ENCODE results near the gene SMOC1.

Gene SMOC1

DNA sequence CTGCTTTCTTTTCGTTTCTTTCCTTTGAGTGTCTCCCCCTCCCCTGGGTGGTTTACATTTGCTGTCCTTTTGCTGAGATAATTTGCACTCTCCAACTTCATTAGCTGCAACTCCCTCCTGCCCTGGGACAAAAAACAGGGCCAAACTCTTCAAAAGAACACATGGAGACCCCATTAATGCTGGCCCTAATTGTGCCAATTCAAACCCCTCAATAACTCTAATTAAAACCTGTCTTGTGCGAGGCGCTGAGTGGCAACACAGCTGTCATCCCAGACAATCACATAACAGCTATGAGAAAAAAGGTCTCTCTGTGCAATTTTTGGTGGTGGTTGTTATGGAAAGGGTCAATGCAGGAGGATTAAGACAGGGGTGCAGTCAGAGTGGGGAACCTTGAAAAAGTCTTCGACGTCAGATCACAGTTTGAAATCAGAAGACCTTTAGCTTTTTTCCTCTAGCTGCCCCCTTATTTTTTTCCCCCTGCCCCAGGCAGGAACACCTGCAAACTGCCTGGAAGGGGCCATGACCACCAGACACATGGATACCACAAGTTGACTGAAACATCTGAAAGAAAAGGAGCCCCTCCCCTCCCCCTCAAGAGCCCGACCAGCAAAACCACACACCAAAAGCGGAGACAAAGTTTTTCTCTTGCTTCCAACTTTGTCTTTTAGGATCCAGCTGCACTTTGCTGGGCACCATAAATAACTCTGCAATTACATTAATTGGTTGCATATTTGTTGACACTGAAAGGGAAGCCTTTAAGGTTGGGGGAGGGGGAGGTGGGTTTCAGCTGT, 26.5 kb upstream of the SMOC1 start:
- DNase-seq (ENCODE audit: low read depth in 1 of 2, low spot score in 1 of 2): no peak
- TF ChIP-seq JUND (IDR thresholded peaks at IDR 0.05; ENCODE audit: low read depth): no peak
- in situ Hi-C loops (cut with HindIII; ENCODE audit: low pct_unique_long_range_greater_than_20kb, low sequenced_read_pairs): no loop called here

DNA sequence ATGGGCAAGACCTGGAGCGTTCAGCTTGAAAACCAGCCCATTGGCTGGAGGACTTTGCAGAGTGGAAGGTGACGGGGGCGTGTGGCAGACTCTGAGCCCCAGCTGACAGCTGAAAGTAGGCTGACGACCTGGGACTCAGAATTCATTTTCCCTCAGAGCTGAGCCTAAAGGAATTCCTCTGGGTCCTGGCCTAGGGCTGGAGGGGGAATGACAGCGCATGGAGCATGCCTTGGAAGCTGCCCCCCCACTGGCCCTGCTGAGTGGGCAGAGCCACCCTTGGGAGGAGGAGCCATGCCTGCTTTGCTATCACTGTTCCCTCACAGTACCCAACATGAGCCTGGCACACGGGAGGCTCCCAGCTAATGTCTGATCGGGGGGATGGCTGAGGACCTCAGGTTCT, 25.4 kb upstream of the SMOC1 start:
- in situ Hi-C loops (cut with HindIII; ENCODE audit: low pct_unique_long_range_greater_than_20kb, low sequenced_read_pairs): no loop called here
- no peak for TF ChIP-seq JUND (IDR thresholded peaks at IDR 0.05; ENCODE audit: low read depth)
- no peak for DNase-seq (ENCODE audit: low read depth in 1 of 2, low spot score in 1 of 2)

DNA sequence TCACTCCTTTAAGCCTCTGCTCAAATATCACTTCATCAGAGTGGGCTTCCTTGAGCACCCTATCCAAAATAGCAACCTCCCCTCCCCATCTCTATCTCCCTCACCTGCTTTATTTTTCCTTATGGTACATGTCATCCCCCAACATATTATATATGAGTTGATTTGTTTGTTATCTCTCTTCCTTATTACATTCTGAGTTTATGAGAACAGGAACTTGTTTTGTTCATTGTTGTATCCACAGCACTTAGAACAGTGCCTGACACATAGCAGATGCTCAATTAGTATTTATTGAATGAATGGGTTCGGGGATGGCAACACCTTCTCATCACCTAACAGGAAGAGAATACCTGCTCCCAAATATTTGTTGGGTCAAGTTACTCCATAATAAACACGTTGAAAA, 24.6 kb upstream of the SMOC1 start:
- no peak for TF ChIP-seq JUND (IDR thresholded peaks at IDR 0.05; ENCODE audit: low read depth)
- no peak for DNase-seq (ENCODE audit: low read depth in 1 of 2, low spot score in 1 of 2)
- in situ Hi-C loops (cut with HindIII; ENCODE audit: low pct_unique_long_range_greater_than_20kb, low sequenced_read_pairs): no loop called here

DNA sequence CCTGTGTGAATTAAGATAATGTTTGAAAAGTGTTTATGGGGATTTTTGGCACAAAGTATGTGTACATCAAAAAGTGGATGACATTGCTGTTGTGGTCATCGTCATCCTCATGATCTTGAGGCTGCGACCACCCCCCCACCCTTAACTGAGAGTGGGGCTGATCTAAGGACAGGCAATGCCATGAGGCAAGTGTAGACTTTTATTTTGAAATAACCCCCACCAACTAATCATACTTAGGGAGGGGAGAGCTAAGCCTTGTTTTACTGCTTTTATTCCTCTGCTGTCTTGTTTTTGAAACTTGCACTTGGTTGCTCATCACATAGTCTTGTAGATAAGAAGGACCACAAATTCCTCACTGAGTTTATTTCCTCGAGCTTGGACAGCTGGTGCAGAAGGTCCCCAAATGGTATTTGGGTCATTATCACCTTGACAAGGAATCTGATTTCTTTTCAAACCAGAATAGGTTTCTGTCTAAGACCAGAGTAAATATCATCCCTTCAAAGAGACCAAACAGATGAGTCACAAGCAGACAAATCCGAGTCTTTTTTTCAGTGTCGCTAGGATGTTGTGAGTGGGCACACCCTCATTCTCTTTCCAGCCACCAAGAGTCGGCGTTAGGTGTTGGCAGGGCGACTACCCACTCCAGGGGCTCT, 23.9 kb upstream of the SMOC1 start:
- in situ Hi-C loops (cut with HindIII; ENCODE audit: low pct_unique_long_range_greater_than_20kb, low sequenced_read_pairs): no loop called here
- TF ChIP-seq JUND (IDR thresholded peaks at IDR 0.05; ENCODE audit: low read depth): no peak
- DNase-seq (ENCODE audit: low read depth in 1 of 2, low spot score in 1 of 2): no peak

DNA sequence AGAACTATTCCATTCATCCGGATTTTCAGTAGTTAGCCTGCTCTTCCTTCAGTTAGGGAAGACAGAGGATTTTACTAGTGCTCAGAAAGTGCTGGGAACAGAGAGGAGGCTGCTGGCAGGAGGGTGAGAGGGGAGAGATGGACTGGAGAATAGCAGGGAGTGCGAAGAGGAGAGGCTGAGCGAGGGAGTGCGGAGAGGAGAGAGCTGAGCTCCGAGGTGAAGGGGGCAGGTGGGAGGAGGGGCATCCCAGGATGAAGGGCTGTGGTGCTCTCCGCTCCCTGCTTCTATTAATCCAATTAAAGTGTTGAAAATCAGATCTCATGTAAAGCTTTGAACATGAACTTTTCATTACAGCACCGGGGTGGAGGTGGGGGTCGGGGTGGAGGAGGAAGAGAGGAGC, 20.4 kb upstream of the SMOC1 start:
- in situ Hi-C loops (cut with HindIII; ENCODE audit: low pct_unique_long_range_greater_than_20kb, low sequenced_read_pairs): no loop called here
- no peak for DNase-seq (ENCODE audit: low read depth in 1 of 2, low spot score in 1 of 2)
- TF ChIP-seq JUND (IDR thresholded peaks at IDR 0.05; ENCODE audit: low read depth): no peak

DNA sequence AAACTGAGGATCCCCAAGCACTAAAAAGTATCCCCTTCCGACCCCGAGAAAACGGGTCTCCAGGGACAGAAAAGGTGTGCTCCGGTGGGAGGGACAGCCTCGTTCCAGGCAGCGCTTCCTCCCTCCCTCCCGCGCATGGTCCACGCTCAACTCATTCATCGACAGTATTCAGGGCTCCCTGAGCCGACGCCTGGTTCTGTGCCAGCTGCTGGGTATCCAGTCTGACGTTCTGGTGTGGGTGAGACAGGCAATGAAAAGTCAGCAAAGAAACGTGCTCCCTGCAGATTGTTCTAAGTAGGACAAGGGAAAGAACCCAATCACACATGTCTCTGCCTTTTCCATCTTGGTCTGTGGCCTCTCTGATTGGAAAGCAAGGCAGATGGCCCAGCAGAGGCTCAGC, 19.6 kb upstream of the SMOC1 start:
- no peak for DNase-seq (ENCODE audit: low read depth in 1 of 2, low spot score in 1 of 2)
- in situ Hi-C loops (cut with HindIII; ENCODE audit: low pct_unique_long_range_greater_than_20kb, low sequenced_read_pairs): no loop called here
- no peak for TF ChIP-seq JUND (IDR thresholded peaks at IDR 0.05; ENCODE audit: low read depth)

DNA sequence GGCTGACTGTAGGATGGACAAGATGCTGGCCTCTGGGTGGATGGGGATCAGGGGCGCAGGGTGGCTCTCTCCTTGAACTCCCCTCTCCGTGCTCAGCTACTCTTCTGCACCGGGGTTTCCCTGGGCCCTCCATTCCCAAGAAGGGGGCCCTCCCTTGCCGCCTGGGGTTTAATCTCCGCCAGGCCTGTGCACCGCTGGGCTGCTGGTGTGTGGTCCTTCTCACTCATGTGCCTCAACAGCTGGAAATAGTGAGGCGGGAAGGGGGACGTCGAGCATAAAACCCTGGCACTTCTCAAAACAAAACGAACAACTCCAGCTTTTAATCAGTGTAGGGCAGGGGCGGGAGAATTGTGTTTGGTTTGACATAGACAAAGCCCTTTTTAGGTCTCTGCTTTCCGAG, 19.0 kb upstream of the SMOC1 start:
- DNase-seq (ENCODE audit: low read depth in 1 of 2, low spot score in 1 of 2): no peak
- TF ChIP-seq JUND (IDR thresholded peaks at IDR 0.05; ENCODE audit: low read depth): no peak
- in situ Hi-C loops (cut with HindIII; ENCODE audit: low pct_unique_long_range_greater_than_20kb, low sequenced_read_pairs): no loop called here

DNA sequence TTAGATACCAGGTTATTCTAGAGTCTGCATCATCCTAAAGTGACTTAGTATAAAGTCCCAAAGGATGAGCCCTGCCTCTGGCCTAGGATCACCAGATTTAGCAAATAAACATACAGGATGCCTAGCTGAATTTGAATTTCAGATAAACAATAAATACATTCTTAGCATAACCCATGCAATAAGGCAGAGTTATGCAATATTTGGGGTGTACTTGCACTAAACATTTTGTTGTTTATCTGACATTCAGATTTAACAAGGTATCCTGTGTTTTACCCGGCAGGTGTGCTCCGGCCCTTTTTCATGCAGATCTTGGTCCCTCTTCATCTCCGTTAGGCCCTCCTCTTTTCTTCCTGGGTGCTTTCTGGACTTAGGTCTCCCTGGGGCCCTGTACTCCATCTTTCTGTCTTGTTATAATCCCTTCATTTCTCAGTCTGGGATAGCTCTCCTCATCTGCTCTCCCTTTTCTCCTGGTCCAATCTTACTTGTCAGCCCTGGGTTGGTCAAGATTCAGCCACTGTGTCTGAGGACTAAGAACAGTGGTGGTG, 18.1 kb upstream of the SMOC1 start:
- no peak for DNase-seq (ENCODE audit: low read depth in 1 of 2, low spot score in 1 of 2)
- in situ Hi-C loops (cut with HindIII; ENCODE audit: low pct_unique_long_range_greater_than_20kb, low sequenced_read_pairs): no loop called here
- no peak for TF ChIP-seq JUND (IDR thresholded peaks at IDR 0.05; ENCODE audit: low read depth)

DNA sequence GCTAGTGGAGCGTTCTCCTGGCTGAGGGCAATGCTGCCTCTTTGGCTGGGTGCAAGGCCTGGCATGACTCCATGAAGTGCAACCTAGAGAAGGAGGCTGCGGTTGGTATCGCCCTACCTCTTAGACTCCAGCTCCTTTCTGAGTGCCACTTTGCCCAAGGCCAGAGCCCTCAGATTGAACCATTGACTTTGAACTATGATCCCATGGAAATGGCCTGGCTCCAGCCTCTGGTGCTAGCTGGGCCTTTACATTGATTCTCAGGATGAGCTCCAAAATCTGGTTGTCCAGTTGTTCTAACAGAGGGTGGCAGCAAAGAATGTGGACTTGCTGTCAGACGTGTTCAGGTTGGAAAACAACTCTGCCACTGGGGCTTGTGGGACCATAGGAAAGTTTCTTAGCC, 16.1 kb upstream of the SMOC1 start:
- in situ Hi-C loops (cut with HindIII; ENCODE audit: low pct_unique_long_range_greater_than_20kb, low sequenced_read_pairs): no loop called here
- peak in 1 of 2 experiments; percentile 55 for DNase-seq (ENCODE audit: low read depth in 1 of 2, low spot score in 1 of 2)
- TF ChIP-seq JUND (IDR thresholded peaks at IDR 0.05; ENCODE audit: low read depth): no peak

DNA sequence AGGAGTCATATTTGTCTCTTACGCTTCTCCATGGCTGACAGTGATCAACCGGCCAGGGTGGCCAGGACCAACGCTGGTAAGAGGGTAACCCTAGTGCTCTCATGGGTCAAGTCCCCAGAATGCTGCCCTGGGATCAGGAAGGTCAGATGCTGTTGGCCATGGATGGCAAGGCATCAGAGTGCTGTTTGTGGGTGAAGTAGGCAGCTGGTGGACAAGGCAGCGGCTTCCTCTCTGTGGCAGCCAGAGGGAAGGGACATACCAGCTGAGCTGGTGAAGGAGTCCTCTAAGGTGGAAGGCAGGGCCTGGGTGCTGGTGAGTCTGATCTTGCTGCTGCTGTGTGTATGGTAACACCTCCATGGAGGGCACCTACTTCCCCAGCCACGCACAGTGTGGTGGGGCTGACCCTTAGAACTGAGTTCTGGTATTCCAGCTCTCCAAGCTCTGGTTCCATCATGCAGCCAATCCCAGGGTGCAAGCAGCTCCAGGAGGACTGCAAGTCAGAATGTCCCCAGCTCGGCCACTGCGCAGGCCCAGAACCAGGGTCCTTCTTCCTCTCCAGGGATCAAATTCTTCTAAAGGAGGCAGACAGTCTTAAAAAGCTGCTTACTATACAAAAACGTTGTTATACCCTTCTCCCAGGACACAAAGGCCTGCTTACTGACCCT, 13.4 kb upstream of the SMOC1 start:
- no peak for DNase-seq (ENCODE audit: low read depth in 1 of 2, low spot score in 1 of 2)
- TF ChIP-seq JUND (IDR thresholded peaks at IDR 0.05; ENCODE audit: low read depth): no peak
- in situ Hi-C loops (cut with HindIII; ENCODE audit: low pct_unique_long_range_greater_than_20kb, low sequenced_read_pairs): no loop called here

DNA sequence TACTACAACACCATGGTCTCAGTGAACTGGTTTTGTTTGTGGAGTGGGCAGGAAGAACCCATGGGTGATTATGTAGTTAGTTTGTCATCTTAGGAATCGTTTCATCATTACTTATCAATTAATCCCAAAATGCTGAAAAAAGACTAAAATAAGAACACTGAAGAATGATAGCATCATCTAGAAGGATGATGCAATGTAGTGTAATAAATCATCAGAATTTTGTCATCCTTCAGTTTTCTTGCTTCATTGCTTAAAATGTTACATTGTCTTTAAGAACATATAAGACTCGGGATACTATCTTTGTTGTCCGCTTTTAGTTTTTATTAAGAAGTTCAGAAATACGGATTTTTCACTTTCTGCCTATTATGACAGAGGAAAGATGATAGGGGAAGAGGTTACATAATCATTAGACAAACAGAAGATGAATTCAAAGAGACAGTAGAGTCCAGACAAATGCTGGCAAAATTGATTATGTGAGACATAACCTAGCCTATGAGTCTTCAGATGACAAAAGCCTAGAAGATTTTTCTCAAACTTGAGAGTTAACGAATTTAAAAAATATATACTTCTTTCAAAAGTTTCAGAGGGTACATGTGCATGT, 10.8 kb upstream of the SMOC1 start:
- in situ Hi-C loops (cut with HindIII; ENCODE audit: low pct_unique_long_range_greater_than_20kb, low sequenced_read_pairs): no loop called here
- DNase-seq (ENCODE audit: low read depth in 1 of 2, low spot score in 1 of 2): no peak
- TF ChIP-seq JUND (IDR thresholded peaks at IDR 0.05; ENCODE audit: low read depth): no peak

DNA sequence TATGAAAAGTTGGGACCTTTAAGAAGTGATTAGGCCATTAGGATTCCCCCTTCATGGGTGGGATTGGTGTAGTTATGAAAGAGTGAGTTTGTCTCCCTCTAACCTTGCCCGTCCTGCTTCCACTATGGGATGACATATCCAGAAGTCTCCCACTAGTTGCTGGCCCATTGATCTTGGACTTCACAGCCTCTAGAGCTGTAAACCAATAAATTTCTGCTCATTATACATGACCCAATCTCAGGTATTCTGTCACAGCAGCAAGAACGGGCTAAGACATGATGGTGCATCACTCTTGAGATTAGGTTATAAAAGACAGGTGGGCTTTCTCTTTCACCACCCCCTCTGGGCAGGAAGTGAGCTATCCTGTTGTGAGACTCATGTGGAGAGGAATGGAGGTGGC, 8.6 kb upstream of the SMOC1 start:
- DNase-seq (ENCODE audit: low read depth in 1 of 2, low spot score in 1 of 2): no peak
- TF ChIP-seq JUND (IDR thresholded peaks at IDR 0.05; ENCODE audit: low read depth): no peak
- in situ Hi-C loops (cut with HindIII; ENCODE audit: low pct_unique_long_range_greater_than_20kb, low sequenced_read_pairs): no loop called here

Measured in T47D (cell line).